T-helper 1 cell treated with Interleukin-12 subunit alpha and Interleukin-12 subunit beta and Interleukin-4 antibody, amounts not matched to agents 30 μg/mL and 1 μg/mL, for 36 hours (primary cell): Measurements from ENCODE around the gene EIF4B.
"Not testable (repeated sequence)": the region's sequence is repeated elsewhere in the genome, so short reads cannot be mapped to it uniquely, and the experiment has no call there.

Source experiments
- H3K27ac Mint-ChIP-seq: one replicate; pipeline ENCODE4 v1.8.0; 2021; ENCODE audit warnings: mild to moderate bottlenecking, mixed read lengths
- H3K27me3 Mint-ChIP-seq: one replicate; pipeline ENCODE4 v1.8.0; 2021; ENCODE audit warnings: low read depth, mixed read lengths
- H3K36me3 Mint-ChIP-seq: one replicate; pipeline ENCODE4 v1.8.0; 2021; ENCODE audit warnings: low read depth, mixed read lengths
- H3K4me1 Mint-ChIP-seq: one replicate; pipeline ENCODE4 v1.8.0; 2021; ENCODE audit warnings: low read depth, mixed read lengths
- H3K4me3 Mint-ChIP-seq: one replicate; pipeline ENCODE4 v1.8.0; 2021; ENCODE audit warnings: mild to moderate bottlenecking, moderate library complexity, mixed read lengths
- H3K9me3 Mint-ChIP-seq: one replicate; pipeline ENCODE4 v1.8.0; 2021; ENCODE audit warnings: mixed read lengths

EIF4B gene

DNA sequence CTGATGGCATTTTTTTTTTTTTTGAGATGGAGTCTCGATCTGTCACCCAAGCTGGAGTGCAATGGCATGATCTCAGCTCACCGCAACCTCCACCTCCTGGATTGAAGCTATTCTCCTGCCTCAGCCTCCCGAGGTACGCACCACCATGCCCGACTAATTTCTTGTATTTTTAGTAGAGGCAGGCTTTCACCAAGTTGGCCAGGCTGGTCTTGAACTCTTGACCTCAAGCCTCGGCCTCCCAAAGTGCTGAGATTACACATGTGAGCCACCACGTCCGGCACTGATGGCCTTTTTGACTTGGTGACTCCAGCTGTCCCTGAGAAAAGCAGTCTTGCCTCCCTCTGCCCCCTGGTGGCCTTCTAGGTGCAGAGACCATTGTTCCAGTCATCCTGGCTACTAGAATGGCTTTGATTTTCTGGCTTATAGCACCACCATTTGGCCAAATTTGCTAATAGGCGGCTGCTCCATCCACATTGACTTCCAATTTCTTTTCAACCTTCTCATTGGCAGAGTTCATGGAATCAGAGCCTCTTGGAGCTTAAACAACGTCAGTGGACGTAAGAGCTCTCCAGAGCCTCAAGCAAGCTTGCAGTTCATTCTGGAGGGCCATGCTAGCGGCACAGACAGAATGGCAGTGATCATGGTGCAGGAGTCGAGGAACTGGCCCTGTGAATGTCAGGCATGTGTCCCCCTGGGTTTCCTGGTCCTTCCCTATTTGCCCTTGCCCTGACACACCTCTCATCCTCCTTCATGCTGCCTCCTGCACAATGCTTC, 25.4 kb upstream of the EIF4B start:
- H3K4me1 Mint-ChIP-seq, result peaks cover 2% of the 10 kb centered on the region
- H3K36me3 Mint-ChIP-seq, result no peaks in the 10 kb centered on the region
- H3K9me3 Mint-ChIP-seq, result no peaks in the 10 kb centered on the region
- no peak overlapping the region for H3K27ac Mint-ChIP-seq
- no peak overlapping the region for H3K4me3 Mint-ChIP-seq
- H3K27me3 Mint-ChIP-seq, result peaks cover 43% of the 10 kb centered on the region

DNA sequence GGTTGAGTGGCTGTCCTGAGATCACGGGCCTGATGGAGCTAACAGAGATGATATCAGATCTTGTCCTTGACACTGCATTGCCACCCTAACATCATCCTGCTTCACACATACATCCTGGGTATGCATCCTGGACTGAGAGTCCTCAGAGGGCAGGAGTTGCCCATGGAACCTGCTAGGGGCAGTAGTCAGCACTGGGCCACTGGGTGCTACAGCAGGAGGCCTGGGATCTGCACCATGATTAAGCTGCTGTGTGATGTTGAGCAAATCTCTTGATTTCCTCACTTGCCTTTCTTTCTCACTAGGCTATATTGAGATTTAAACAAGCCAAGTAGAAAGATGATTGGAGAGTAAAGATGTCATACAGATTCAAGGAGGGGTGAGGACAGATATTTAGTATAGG, 22.1 kb upstream of the EIF4B start:
- Mint-ChIP-seq H3K36me3 (no peaks in the 10 kb centered on the region), H3K4me1 (peaks cover 2% of the 10 kb centered on the region), H3K9me3 (no peaks in the 10 kb centered on the region), H3K27me3 (peaks cover 15% of the 10 kb centered on the region), H3K4me3 (no peak overlapping the region), H3K27ac (no peak overlapping the region)

DNA sequence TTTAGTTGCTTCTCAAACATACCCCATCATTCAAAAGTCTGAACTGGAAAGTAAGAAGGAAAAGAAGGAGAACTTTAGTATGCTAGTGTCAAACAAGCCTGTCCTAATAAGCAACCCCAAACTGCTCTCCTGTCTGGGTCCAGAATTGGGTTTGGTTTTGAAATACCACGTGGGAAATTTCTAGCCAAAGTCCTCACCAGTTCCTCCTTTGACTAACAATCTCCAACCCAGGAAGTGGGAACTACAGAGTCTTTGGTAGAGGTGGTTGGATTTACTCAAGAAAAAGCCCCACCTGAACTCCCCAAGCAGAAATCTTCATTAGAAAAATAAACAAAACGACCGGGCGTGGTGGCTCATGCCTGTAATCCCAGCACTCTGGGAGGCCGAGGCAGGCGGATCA, 17.4 kb upstream of the EIF4B start:
- Mint-ChIP-seq H3K4me1 (no peaks in the 10 kb centered on the region), H3K27ac (no peak overlapping the region), H3K27me3 (peaks cover 3% of the 10 kb centered on the region), H3K9me3 (no peaks in the 10 kb centered on the region), H3K4me3 (no peak overlapping the region), H3K36me3 (no peaks in the 10 kb centered on the region)

GRCh38 chr12:52990206-52990605, 16.1 kb upstream of the EIF4B start:
- peak overlapping the region; percentile 5 for H3K27ac Mint-ChIP-seq
- no peaks in the 10 kb centered on the region for H3K27me3 Mint-ChIP-seq
- no peaks in the 10 kb centered on the region for H3K36me3 Mint-ChIP-seq
- H3K4me1 Mint-ChIP-seq, result no peaks in the 10 kb centered on the region
- H3K4me3 Mint-ChIP-seq, result no peak overlapping the region
- H3K9me3 Mint-ChIP-seq, result no peaks in the 10 kb centered on the region

DNA sequence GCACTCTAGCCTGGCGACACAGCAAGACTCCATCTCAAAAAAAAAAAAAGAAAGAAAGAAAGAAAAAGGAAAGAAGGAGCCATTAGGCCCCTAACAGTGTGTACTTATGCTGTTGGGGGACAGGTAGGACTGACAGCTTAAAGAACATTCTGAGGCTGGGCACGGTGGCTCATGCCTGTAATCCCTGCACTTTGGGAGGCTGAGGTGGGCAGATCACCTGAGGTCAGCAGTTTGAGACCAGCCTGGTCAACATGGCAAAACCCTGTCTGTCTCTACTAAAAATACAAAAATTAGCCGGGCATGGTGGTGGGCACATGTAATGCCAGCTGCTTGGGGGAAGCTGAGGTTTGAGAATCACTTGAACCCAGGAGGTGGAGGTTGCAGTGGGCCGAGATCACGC, 14.0 kb upstream of the EIF4B start:
- H3K27me3 Mint-ChIP-seq, H3K4me3 Mint-ChIP-seq, H3K36me3 Mint-ChIP-seq, H3K4me1 Mint-ChIP-seq, H3K27ac Mint-ChIP-seq, H3K9me3 Mint-ChIP-seq: not testable (repeated sequence)

GRCh38 chr12:52992699-52993557, 13.3 kb upstream of the EIF4B start:
- H3K27me3 Mint-ChIP-seq, result peaks cover 4% of the 10 kb centered on the region
- no peaks in the 10 kb centered on the region for H3K4me1 Mint-ChIP-seq
- H3K36me3 Mint-ChIP-seq, result no peaks in the 10 kb centered on the region
- no peak overlapping the region for H3K27ac Mint-ChIP-seq
- H3K4me3 Mint-ChIP-seq, result no peak overlapping the region
- no peaks in the 10 kb centered on the region for H3K9me3 Mint-ChIP-seq

DNA sequence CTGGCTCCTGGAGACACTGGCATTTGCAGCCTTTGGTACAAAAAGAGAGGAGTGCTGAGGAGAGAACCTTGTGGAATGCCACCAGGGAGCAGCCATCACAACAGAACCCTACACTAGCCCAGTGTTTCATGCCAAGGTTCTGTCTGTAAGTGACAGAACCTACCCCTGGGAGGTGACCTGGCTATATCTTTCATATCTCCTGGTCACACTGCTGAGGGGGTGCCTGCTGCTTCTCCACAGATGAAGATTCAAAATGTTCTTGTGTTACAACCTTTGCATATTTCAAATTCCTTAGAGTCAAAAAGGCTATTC, 12.7 kb upstream of the EIF4B start:
- H3K27me3 Mint-ChIP-seq, result peaks cover 4% of the 10 kb centered on the region
- no peak overlapping the region for H3K27ac Mint-ChIP-seq
- H3K9me3 Mint-ChIP-seq, result no peaks in the 10 kb centered on the region
- H3K36me3 Mint-ChIP-seq, result no peaks in the 10 kb centered on the region
- no peak overlapping the region for H3K4me3 Mint-ChIP-seq
- no peaks in the 10 kb centered on the region for H3K4me1 Mint-ChIP-seq

- no peak overlapping the region for H3K4me3 Mint-ChIP-seq
- H3K9me3 Mint-ChIP-seq, result no peaks in the 10 kb centered on the region
- H3K27me3 Mint-ChIP-seq, result peaks cover 9% of the 10 kb centered on the region
- peaks cover 20% of the 10 kb centered on the region for H3K4me1 Mint-ChIP-seq
- no peak overlapping the region for H3K27ac Mint-ChIP-seq
- peaks cover 13% of the 10 kb centered on the region for H3K36me3 Mint-ChIP-seq
Observed at GRCh38 chr12:53004178-53004577, 2.1 kb upstream of the EIF4B start.

GRCh38 chr12:53004582-53004981, 1.7 kb upstream of the EIF4B start:
- H3K9me3 Mint-ChIP-seq, result no peaks in the 10 kb centered on the region
- H3K27me3 Mint-ChIP-seq, result peaks cover 9% of the 10 kb centered on the region
- peaks cover 21% of the 10 kb centered on the region for H3K4me1 Mint-ChIP-seq
- H3K27ac Mint-ChIP-seq, result no peak overlapping the region
- H3K4me3 Mint-ChIP-seq, result no peak overlapping the region
- peaks cover 13% of the 10 kb centered on the region for H3K36me3 Mint-ChIP-seq

- Mint-ChIP-seq H3K9me3 (no peaks in the 10 kb centered on the region), H3K27me3 (peaks cover 4% of the 10 kb centered on the region), H3K4me1 (peaks cover 28% of the 10 kb centered on the region), H3K27ac (peak overlapping the region; percentile 91), H3K4me3 (peak overlapping the region; percentile 88), H3K36me3 (peaks cover 19% of the 10 kb centered on the region)
Observed at GRCh38 chr12:53005215-53005985, 856 bp upstream of the EIF4B start.

- peak overlapping the region; percentile 88 for H3K4me3 Mint-ChIP-seq
- H3K36me3 Mint-ChIP-seq, result peaks cover 23% of the 10 kb centered on the region
- H3K9me3 Mint-ChIP-seq, result no peaks in the 10 kb centered on the region
- peak overlapping the region; percentile 91 for H3K27ac Mint-ChIP-seq
- peaks cover 37% of the 10 kb centered on the region for H3K4me1 Mint-ChIP-seq
- H3K27me3 Mint-ChIP-seq, result no peaks in the 10 kb centered on the region
Observed at GRCh38 chr12:53006810-53007309, 604 bp downstream of the EIF4B start.

- H3K36me3 Mint-ChIP-seq, result peaks cover 24% of the 10 kb centered on the region
- peak overlapping the region; percentile 55 for H3K27ac Mint-ChIP-seq
- H3K4me1 Mint-ChIP-seq, result peaks cover 38% of the 10 kb centered on the region
- no peaks in the 10 kb centered on the region for H3K9me3 Mint-ChIP-seq
- no peaks in the 10 kb centered on the region for H3K27me3 Mint-ChIP-seq
- peak overlapping the region; percentile 88 for H3K4me3 Mint-ChIP-seq
Observed at GRCh38 chr12:53007343-53007742, 1.1 kb downstream of the EIF4B start.

DNA sequence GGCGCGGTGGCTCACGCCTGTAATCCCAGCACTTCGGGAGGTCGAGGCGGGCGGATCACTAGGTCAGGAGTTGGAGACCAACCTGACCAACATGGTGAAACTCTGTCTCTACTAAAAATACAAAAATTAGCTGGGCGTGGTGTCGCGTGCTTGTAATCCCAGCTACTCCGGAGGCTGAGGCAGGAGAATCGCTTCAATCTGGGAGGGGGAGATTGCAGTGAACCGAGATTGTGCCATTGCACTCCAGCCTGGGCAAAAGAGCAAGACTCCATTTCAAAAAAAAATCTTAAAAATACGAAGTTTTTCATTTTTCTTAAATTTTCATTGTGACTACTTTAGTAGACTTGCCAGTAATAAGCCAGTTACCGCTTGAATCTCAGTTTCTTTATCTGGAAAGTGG, 2.5 kb downstream of the EIF4B start:
- Mint-ChIP-seq H3K4me3 (peak overlapping the region; percentile 88), H3K4me1 (peaks cover 38% of the 10 kb centered on the region), H3K27ac (peak overlapping the region; percentile 43), H3K36me3 (peaks cover 24% of the 10 kb centered on the region)
- not testable (repeated sequence) for H3K9me3 Mint-ChIP-seq, H3K27me3 Mint-ChIP-seq

- H3K36me3 Mint-ChIP-seq, result peaks cover 24% of the 10 kb centered on the region
- no peak overlapping the region for H3K4me3 Mint-ChIP-seq
- no peak overlapping the region for H3K27ac Mint-ChIP-seq
Observed at GRCh38 chr12:53010955-53011354, 4.7 kb downstream of the EIF4B start.

More at GRCh38 chr12:53010955-53011354, 4.7 kb downstream of the EIF4B start:
- peaks cover 41% of the 10 kb centered on the region for H3K4me1 Mint-ChIP-seq
- no peaks in the 10 kb centered on the region for H3K9me3 Mint-ChIP-seq
- no peaks in the 10 kb centered on the region for H3K27me3 Mint-ChIP-seq
